Measurements from ENCODE around the gene JCAD.

DNA sequence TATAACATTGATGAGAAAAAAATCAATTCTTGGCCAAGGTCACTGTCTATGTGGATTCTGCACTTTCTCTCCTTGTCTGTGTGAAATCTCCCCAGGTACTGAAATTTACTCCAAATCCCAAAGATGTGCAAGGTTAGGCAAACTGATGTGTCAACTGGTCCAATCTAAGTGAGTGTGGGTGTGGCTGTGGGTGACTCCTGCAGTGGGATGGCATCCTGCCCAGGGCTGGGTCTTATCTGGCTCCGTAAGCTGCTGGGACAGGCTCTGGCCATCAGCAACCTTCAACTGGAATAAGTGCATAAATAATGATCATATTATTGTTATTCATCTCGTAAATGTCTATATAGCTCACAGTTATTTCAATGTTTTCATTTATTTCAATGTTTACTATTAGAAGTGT is 79.3 kb downstream of the JCAD start:
- TF ChIP-seq, protein P1, sequence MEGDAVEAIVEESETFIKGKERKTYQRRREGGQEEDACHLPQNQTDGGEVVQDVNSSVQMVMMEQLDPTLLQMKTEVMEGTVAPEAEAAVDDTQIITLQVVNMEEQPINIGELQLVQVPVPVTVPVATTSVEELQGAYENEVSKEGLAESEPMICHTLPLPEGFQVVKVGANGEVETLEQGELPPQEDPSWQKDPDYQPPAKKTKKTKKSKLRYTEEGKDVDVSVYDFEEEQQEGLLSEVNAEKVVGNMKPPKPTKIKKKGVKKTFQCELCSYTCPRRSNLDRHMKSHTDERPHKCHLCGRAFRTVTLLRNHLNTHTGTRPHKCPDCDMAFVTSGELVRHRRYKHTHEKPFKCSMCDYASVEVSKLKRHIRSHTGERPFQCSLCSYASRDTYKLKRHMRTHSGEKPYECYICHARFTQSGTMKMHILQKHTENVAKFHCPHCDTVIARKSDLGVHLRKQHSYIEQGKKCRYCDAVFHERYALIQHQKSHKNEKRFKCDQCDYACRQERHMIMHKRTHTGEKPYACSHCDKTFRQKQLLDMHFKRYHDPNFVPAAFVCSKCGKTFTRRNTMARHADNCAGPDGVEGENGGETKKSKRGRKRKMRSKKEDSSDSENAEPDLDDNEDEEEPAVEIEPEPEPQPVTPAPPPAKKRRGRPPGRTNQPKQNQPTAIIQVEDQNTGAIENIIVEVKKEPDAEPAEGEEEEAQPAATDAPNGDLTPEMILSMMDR (IDR thresholded peaks at IDR 0.05): no peak
- no peak for TF ChIP-seq EP300 (IDR thresholded peaks at IDR 0.05)

All from suprapubic skin (tissue), 3 donors.